Activated naive CD4-positive, alpha-beta T cell treated with anti-CD3 and anti-CD28 coated beads, Interleukin-2, amount 50 U/mL, for 24 hours (primary cell): ENCODE measurements around the gene SLC38A1.
"Not testable (repeated sequence)": the region's sequence is repeated elsewhere in the genome, so short reads cannot be mapped to it uniquely, and the experiment has no call there.

Source experiments
- H3K27ac Mint-ChIP-seq: one replicate; pipeline ENCODE4 v1.8.0; 2021; ENCODE audit warnings: mild to moderate bottlenecking, mixed read lengths
- H3K27me3 Mint-ChIP-seq: one replicate; pipeline ENCODE4 v1.8.0; 2021; ENCODE audit warnings: mixed read lengths
- H3K36me3 Mint-ChIP-seq: one replicate; pipeline ENCODE4 v1.8.0; 2021; ENCODE audit warnings: mixed read lengths
- H3K4me1 Mint-ChIP-seq: one replicate; pipeline ENCODE4 v1.8.0; 2021; ENCODE audit warnings: mixed read lengths
- H3K4me3 Mint-ChIP-seq: one replicate; pipeline ENCODE4 v1.8.0; 2021; ENCODE audit warnings: mild to moderate bottlenecking, mixed read lengths
- H3K9me3 Mint-ChIP-seq: one replicate; pipeline ENCODE4 v1.8.0; 2021; ENCODE audit warnings: mixed read lengths

SLC38A1 gene

GRCh38 chr12:46268583-46269428, at the start of gene SLC38A1:
TSS of gene SLC38A1 (minus strand) at chr12:46269043. CDS start at chr12:46239800, 29,243 bp downstream.
- Mint-ChIP-seq H3K36me3 (peaks cover 9% of the 10 kb centered on the region), H3K9me3 (no peaks in the 10 kb centered on the region), H3K27me3 (no peaks in the 10 kb centered on the region), H3K4me1 (peaks cover 30% of the 10 kb centered on the region), H3K27ac (no peak within 1 kb of the TSS), H3K4me3 (no peak within 1 kb of the TSS)

GRCh38 chr12:46318037-46318436, 49.2 kb upstream of the SLC38A1 start:
- Mint-ChIP-seq H3K4me3 (no peak overlapping the region), H3K4me1 (no peaks in the 10 kb centered on the region), H3K9me3 (peaks cover 7% of the 10 kb centered on the region), H3K27ac (no peak overlapping the region), H3K27me3 (no peaks in the 10 kb centered on the region), H3K36me3 (peaks cover 6% of the 10 kb centered on the region)

GRCh38 chr12:46304070-46304469, 35.2 kb upstream of the SLC38A1 start:
- peaks cover 11% of the 10 kb centered on the region for H3K9me3 Mint-ChIP-seq
- peaks cover 17% of the 10 kb centered on the region for H3K4me1 Mint-ChIP-seq
- peaks cover 1% of the 10 kb centered on the region for H3K36me3 Mint-ChIP-seq
- H3K27me3 Mint-ChIP-seq = no peaks in the 10 kb centered on the region
- H3K4me3 Mint-ChIP-seq = no peak overlapping the region
- H3K27ac Mint-ChIP-seq = no peak overlapping the region

- no peaks in the 10 kb centered on the region for H3K36me3 Mint-ChIP-seq
- H3K27ac Mint-ChIP-seq = peak overlapping the region; percentile 3
- H3K27me3 Mint-ChIP-seq = no peaks in the 10 kb centered on the region
- H3K4me1 Mint-ChIP-seq = peaks cover 19% of the 10 kb centered on the region
- H3K9me3 Mint-ChIP-seq = peaks cover 9% of the 10 kb centered on the region
- H3K4me3 Mint-ChIP-seq = no peak overlapping the region
Observed at GRCh38 chr12:46303039-46303666, 34.3 kb upstream of the SLC38A1 start.

GRCh38 chr12:46300910-46301309, 32.1 kb upstream of the SLC38A1 start:
- Mint-ChIP-seq H3K9me3 (no peaks in the 10 kb centered on the region), H3K27ac (no peak overlapping the region)

GRCh38 chr12:46299851-46300250, 31.0 kb upstream of the SLC38A1 start:
- no peaks in the 10 kb centered on the region for H3K36me3 Mint-ChIP-seq
- H3K4me3 Mint-ChIP-seq = no peak overlapping the region
- H3K27me3 Mint-ChIP-seq = no peaks in the 10 kb centered on the region
- H3K27ac Mint-ChIP-seq = no peak overlapping the region
- no peaks in the 10 kb centered on the region for H3K9me3 Mint-ChIP-seq
- H3K4me1 Mint-ChIP-seq = peaks cover 19% of the 10 kb centered on the region

More at GRCh38 chr12:46300910-46301309, 32.1 kb upstream of the SLC38A1 start:
- Mint-ChIP-seq H3K4me1 (peaks cover 19% of the 10 kb centered on the region), H3K36me3 (no peaks in the 10 kb centered on the region), H3K27me3 (no peaks in the 10 kb centered on the region), H3K4me3 (no peak overlapping the region)

- Mint-ChIP-seq H3K27me3 (no peaks in the 10 kb centered on the region), H3K9me3 (no peaks in the 10 kb centered on the region), H3K36me3 (no peaks in the 10 kb centered on the region), H3K27ac (no peak overlapping the region), H3K4me3 (no peak overlapping the region), H3K4me1 (peaks cover 19% of the 10 kb centered on the region)
Observed at GRCh38 chr12:46298261-46298660, 29.4 kb upstream of the SLC38A1 start.

- Mint-ChIP-seq H3K4me3 (no peak overlapping the region), H3K27me3 (no peaks in the 10 kb centered on the region), H3K27ac (no peak overlapping the region), H3K36me3 (no peaks in the 10 kb centered on the region), H3K4me1 (peaks cover 14% of the 10 kb centered on the region), H3K9me3 (peaks cover 1% of the 10 kb centered on the region)
Observed at GRCh38 chr12:46296822-46297221, 28.0 kb upstream of the SLC38A1 start.

- H3K27ac Mint-ChIP-seq = no peak overlapping the region
- H3K4me1 Mint-ChIP-seq = no peaks in the 10 kb centered on the region
- H3K4me3 Mint-ChIP-seq = no peak overlapping the region
- H3K27me3 Mint-ChIP-seq = no peaks in the 10 kb centered on the region
- peaks cover 12% of the 10 kb centered on the region for H3K9me3 Mint-ChIP-seq
- H3K36me3 Mint-ChIP-seq = no peaks in the 10 kb centered on the region
Observed at GRCh38 chr12:46292754-46293402, 24.0 kb upstream of the SLC38A1 start.

- H3K4me1 Mint-ChIP-seq, H3K4me3 Mint-ChIP-seq, H3K27ac Mint-ChIP-seq, H3K36me3 Mint-ChIP-seq, H3K27me3 Mint-ChIP-seq: not testable (repeated sequence)
- H3K9me3 Mint-ChIP-seq = peaks cover 12% of the 10 kb centered on the region
Observed at GRCh38 chr12:46291953-46292352, 23.1 kb upstream of the SLC38A1 start.

- not testable (repeated sequence) for H3K4me1 Mint-ChIP-seq, H3K27me3 Mint-ChIP-seq, H3K4me3 Mint-ChIP-seq, H3K27ac Mint-ChIP-seq
- Mint-ChIP-seq H3K9me3 (peaks cover 18% of the 10 kb centered on the region), H3K36me3 (peaks cover 25% of the 10 kb centered on the region)
Observed at GRCh38 chr12:46285177-46285576, 16.3 kb upstream of the SLC38A1 start.

GRCh38 chr12:46282829-46283228, 14.0 kb upstream of the SLC38A1 start:
- no peaks in the 10 kb centered on the region for H3K27me3 Mint-ChIP-seq
- H3K4me3 Mint-ChIP-seq = peak overlapping the region; percentile 7
- H3K27ac Mint-ChIP-seq = no peak overlapping the region
- peaks cover 25% of the 10 kb centered on the region for H3K36me3 Mint-ChIP-seq
- no peaks in the 10 kb centered on the region for H3K4me1 Mint-ChIP-seq
- H3K9me3 Mint-ChIP-seq = peaks cover 18% of the 10 kb centered on the region

GRCh38 chr12:46276756-46277155, 7.9 kb upstream of the SLC38A1 start:
- H3K36me3 Mint-ChIP-seq = peaks cover 7% of the 10 kb centered on the region
- H3K4me1 Mint-ChIP-seq = peaks cover 19% of the 10 kb centered on the region
- H3K4me3 Mint-ChIP-seq = no peak overlapping the region
- no peaks in the 10 kb centered on the region for H3K27me3 Mint-ChIP-seq
- H3K9me3 Mint-ChIP-seq = no peaks in the 10 kb centered on the region
- H3K27ac Mint-ChIP-seq = peak overlapping the region; percentile 36

GRCh38 chr12:46271863-46272262, 3.0 kb upstream of the SLC38A1 start:
- peaks cover 13% of the 10 kb centered on the region for H3K36me3 Mint-ChIP-seq
- peaks cover 34% of the 10 kb centered on the region for H3K4me1 Mint-ChIP-seq
- no peak overlapping the region for H3K27ac Mint-ChIP-seq
- H3K4me3 Mint-ChIP-seq = no peak overlapping the region
- H3K9me3 Mint-ChIP-seq = no peaks in the 10 kb centered on the region
- H3K27me3 Mint-ChIP-seq = no peaks in the 10 kb centered on the region

GRCh38 chr12:46269429-46270241, 792 bp upstream of the SLC38A1 start:
- H3K9me3 Mint-ChIP-seq = no peaks in the 10 kb centered on the region
- no peak overlapping the region for H3K4me3 Mint-ChIP-seq
- no peak overlapping the region for H3K27ac Mint-ChIP-seq
- no peaks in the 10 kb centered on the region for H3K27me3 Mint-ChIP-seq
- H3K4me1 Mint-ChIP-seq = peaks cover 30% of the 10 kb centered on the region
- H3K36me3 Mint-ChIP-seq = peaks cover 9% of the 10 kb centered on the region
